ENCODE data around the gene TBC1D4. TPM values are rescaled to one million over a fixed set of nuclear protein-coding genes. Genes with fewer than 3 reads are reported as not detected.

Gene TBC1D4
- total and polyA plus RNA-seq, 2 experiments from 2014 or later: 18.7 to 38.2 TPM

GRCh38 chr13:75494491-75494890 lies 12.5 kb upstream of the TBC1D4 start:
- no peak overlapping the region for H3K4me2 ChIP-seq
- H3K4me3 Mint-ChIP-seq: no peak overlapping the region
- no peaks in the 10 kb centered on the region for H3K27me3 Mint-ChIP-seq (ENCODE audit: insufficient read depth, low read depth, poor library complexity)
- no peaks in the 10 kb centered on the region for H3K4me1 Mint-ChIP-seq
- TF ChIP-seq JUNB (IDR thresholded peaks at IDR 0.05; ENCODE audit: unreplicated experiment): no peak
- no peak for TF ChIP-seq REST (IDR thresholded peaks at IDR 0.05; ENCODE audit: unreplicated experiment)
- no peak for TF ChIP-seq ETS1 (IDR thresholded peaks at IDR 0.05)
- TF ChIP-seq CTCF (conservative IDR thresholded peaks at IDR 0.05; ENCODE audit: low read depth in 2 of 2): no peak
- TF ChIP-seq EZH2phosphoT487 (IDR thresholded peaks at IDR 0.05; ENCODE audit: unreplicated experiment): no peak
- no peaks in the 10 kb centered on the region for H3K4me1 ChIP-seq (ENCODE audit: insufficient read depth)
- H2AFZ ChIP-seq: no peak overlapping the region
- no peaks in the 10 kb centered on the region for H3K79me2 ChIP-seq (replicated peaks; ENCODE audit: insufficient read depth)
- H3K27me3 ChIP-seq (ENCODE audit: insufficient read depth): no peaks in the 10 kb centered on the region
- H3K27ac ChIP-seq (ENCODE audit: low read depth): no peak overlapping the region
- H3K27ac Mint-ChIP-seq: no peak overlapping the region
- DNase-seq (ENCODE audit: low spot score): no peak
- no peak for ATAC-seq
- no peaks in the 10 kb centered on the region for H4K20me1 ChIP-seq (replicated peaks; ENCODE audit: insufficient read depth)
- H3K36me3 ChIP-seq (ENCODE audit: insufficient read depth): no peaks in the 10 kb centered on the region
- H3K4me3 ChIP-seq: no peak overlapping the region
- no peaks in the 10 kb centered on the region for H3F3A ChIP-seq (replicated peaks; ENCODE audit: low read depth)
- no peaks in the 10 kb centered on the region for H3K9me2 ChIP-seq (ENCODE audit: insufficient read depth)
- H3K36me3 Mint-ChIP-seq (ENCODE audit: low read depth): no peaks in the 10 kb centered on the region
- no peaks in the 10 kb centered on the region for H3K9me3 Mint-ChIP-seq

- Histone ChIP-seq H3F3A (replicated peaks; ENCODE audit: low read depth) (no peaks in the 10 kb centered on the region), H2AFZ (no peak overlapping the region), H4K20me1 (replicated peaks; ENCODE audit: insufficient read depth) (no peaks in the 10 kb centered on the region), H3K9me2 (ENCODE audit: insufficient read depth) (no peaks in the 10 kb centered on the region), H3K27ac (ENCODE audit: low read depth) (no peak overlapping the region), H3K4me3 (no peak overlapping the region), H3K27me3 (ENCODE audit: insufficient read depth) (no peaks in the 10 kb centered on the region), H3K4me2 (no peak overlapping the region), H3K79me2 (replicated peaks; ENCODE audit: insufficient read depth) (no peaks in the 10 kb centered on the region), H3K36me3 (ENCODE audit: insufficient read depth) (no peaks in the 10 kb centered on the region), H3K4me1 (ENCODE audit: insufficient read depth) (no peaks in the 10 kb centered on the region)
- Mint-ChIP-seq H3K4me3 (no peak overlapping the region), H3K27ac (no peak overlapping the region), H3K9me3 (no peaks in the 10 kb centered on the region), H3K4me1 (no peaks in the 10 kb centered on the region), H3K36me3 (ENCODE audit: low read depth) (no peaks in the 10 kb centered on the region), H3K27me3 (ENCODE audit: insufficient read depth, low read depth, poor library complexity) (no peaks in the 10 kb centered on the region)
- no peak for DNase-seq (ENCODE audit: low spot score)
- ATAC-seq: no peak
- TF ChIP-seq ZNF114 (CRISPR knock-in tag; IDR thresholded peaks at IDR 0.05): no peak
- no peak for TF ChIP-seq EZH2phosphoT487 (IDR thresholded peaks at IDR 0.05; ENCODE audit: unreplicated experiment)
- TF ChIP-seq CTCF (conservative IDR thresholded peaks at IDR 0.05; ENCODE audit: low read depth in 2 of 2): no peak
- TF ChIP-seq ETS1 (IDR thresholded peaks at IDR 0.05): no peak
- TF ChIP-seq STAT1 (IDR thresholded peaks at IDR 0.05; ENCODE audit: unreplicated experiment): no peak
- TF ChIP-seq REST (IDR thresholded peaks at IDR 0.05; ENCODE audit: unreplicated experiment): no peak
- no peak for TF ChIP-seq POLR2AphosphoS5 (IDR thresholded peaks at IDR 0.05; ENCODE audit: low read depth)
Observed at GRCh38 chr13:75493156-75493555, 11.2 kb upstream of the TBC1D4 start.
